ENCODE data around the gene APBA2. TPM values are rescaled to one million over a fixed set of nuclear protein-coding genes. Genes with fewer than 3 reads are reported as not detected.

APBA2 gene
- total RNA-seq, 4 donors from 2014 or later, result 7.2 to 33.8 (median 8.8) TPM

DNA sequence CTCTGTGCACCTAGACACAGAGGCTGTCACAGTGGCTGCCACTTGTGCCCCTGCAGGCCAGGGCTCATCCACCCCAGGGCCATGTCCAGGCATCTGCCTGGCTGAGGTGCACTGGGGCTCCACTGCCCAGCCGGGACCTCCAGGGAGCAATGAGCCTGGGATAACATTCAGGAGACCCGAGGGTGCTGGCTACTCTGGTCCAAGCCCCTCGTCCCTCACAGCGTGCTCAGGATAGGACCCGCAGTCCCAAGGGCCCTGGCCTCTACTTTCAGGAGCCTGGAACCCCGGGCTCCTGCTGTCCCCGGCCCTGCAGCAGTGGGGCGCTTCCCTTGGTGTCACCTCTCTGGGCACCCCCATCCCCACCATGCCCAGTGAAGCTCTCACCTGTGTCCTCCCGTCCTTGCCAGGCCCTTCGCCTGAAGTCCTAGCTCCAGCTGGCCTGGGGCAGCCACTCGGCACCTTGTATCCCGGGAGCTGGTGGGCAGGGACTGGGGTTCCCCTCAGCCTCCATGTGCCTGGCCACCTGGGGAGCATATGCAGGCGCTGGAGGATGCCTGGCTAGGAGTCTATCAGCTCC lies 226.0 kb downstream of the APBA2 start:
- no peaks in the 10 kb centered on the region for H3K36me3 ChIP-seq
- H3K4me1 ChIP-seq, result no peaks in the 10 kb centered on the region
- H3K9me3 ChIP-seq, result no peaks in the 10 kb centered on the region
- no peak overlapping the region for H3K4me3 ChIP-seq
- no peaks in the 10 kb centered on the region for H3K27me3 ChIP-seq
- no peak overlapping the region for H3K27ac ChIP-seq
- no peak for TF ChIP-seq POLR2A (IDR thresholded peaks at IDR 0.05)
- TF ChIP-seq, protein P1, sequence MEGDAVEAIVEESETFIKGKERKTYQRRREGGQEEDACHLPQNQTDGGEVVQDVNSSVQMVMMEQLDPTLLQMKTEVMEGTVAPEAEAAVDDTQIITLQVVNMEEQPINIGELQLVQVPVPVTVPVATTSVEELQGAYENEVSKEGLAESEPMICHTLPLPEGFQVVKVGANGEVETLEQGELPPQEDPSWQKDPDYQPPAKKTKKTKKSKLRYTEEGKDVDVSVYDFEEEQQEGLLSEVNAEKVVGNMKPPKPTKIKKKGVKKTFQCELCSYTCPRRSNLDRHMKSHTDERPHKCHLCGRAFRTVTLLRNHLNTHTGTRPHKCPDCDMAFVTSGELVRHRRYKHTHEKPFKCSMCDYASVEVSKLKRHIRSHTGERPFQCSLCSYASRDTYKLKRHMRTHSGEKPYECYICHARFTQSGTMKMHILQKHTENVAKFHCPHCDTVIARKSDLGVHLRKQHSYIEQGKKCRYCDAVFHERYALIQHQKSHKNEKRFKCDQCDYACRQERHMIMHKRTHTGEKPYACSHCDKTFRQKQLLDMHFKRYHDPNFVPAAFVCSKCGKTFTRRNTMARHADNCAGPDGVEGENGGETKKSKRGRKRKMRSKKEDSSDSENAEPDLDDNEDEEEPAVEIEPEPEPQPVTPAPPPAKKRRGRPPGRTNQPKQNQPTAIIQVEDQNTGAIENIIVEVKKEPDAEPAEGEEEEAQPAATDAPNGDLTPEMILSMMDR (IDR thresholded peaks at IDR 0.05), result no peak
- DNase-seq, result no peak

DNA sequence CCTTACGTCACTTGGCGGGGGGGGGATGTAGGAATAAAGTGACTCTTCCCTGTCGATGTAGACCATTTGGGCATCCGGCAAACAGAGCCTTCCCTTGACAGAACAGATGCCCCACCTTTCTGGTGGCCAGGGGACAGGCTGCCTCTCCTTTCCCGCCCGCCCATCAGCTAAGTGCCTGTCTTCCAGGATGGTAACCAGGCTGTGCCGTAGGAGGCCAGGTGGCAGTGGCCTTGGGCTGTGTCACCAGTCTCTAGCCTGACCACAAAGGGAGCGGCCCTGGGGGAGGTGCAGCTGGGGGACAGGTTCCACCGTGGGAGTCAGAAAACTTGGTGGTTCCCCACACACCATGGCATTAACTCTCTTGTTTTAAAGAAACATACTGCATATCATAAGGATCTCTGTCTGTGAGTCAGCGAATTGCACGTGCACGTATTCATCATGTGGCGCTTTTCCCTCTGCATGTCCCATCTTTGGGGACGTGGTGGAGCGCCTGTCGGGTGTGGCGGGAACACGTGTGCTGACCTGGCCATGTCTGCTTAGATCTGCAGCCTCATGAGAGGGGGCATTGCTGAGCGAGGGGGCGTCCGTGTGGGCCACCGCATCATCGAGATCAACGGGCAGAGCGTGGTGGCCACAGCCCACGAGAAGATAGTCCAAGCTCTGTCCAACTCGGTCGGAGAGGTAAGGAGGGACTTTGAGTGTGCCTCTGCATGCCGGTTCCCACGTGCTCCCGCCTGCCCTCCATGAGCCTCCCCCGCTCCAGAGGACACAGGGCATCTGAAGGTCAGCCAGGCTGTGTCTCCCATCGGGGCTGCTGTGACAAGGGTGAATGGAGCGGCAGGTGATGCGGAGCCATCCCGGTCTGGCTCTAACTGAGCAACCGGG lies 227.8 kb downstream of the APBA2 start:
- TF ChIP-seq, protein P1 (IDR thresholded peaks at IDR 0.05), result no peak
- no peak for TF ChIP-seq POLR2A (IDR thresholded peaks at IDR 0.05)
- no peaks in the 10 kb centered on the region for H3K9me3 ChIP-seq
- H3K4me3 ChIP-seq, result no peak overlapping the region
- no peaks in the 10 kb centered on the region for H3K36me3 ChIP-seq
- H3K27me3 ChIP-seq, result no peaks in the 10 kb centered on the region
- H3K27ac ChIP-seq, result no peak overlapping the region
- no peaks in the 10 kb centered on the region for H3K4me1 ChIP-seq
- DNase-seq, result no peak

DNA sequence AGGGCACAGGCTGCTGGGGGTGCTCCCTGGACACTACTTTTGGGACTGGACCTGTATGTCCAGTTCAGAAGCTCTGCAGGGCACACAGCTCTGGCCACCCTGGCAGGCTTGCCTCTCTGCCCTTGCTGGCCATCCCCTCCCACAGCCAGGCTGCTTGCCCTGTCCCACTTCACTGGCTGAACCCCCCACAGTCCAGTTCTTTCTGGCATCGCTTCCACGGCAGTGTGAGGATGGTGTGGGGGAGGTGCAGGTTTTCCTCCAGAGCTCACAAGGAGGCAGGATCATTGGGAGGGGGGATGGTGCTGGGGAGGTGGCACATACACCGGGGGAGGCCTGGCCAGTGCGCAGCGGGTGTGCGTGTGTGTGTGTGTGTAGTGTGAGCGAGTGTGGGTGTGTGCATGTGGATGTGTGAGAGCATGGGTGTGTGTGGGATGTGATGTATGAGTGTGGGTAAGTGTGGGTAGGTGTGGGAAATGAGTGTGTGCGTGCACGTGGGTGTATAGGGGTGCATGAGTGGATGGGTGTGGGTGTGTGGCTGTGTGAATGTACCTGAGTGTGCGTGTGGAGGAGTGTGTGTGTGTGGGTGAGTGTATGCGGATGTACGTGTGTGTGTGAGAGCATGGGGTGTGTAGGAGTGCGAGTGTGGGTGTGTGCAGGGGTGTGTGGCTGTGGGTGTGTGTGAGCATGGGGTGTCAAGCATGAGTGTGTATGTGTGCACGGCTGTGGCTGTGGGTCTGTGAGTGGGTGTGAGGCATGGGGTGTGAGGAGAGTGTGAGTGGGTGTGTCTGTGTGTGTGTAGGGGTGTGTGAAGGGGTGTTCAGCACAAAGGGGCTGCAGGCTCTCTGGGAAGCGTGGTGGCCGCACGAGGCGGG lies 228.7 kb downstream of the APBA2 start:
- Histone ChIP-seq H3K4me3 (no peak overlapping the region), H3K27ac (no peak overlapping the region), H3K27me3 (no peaks in the 10 kb centered on the region), H3K4me1 (no peaks in the 10 kb centered on the region), H3K9me3 (no peaks in the 10 kb centered on the region), H3K36me3 (no peaks in the 10 kb centered on the region)
- no peak for TF ChIP-seq POLR2A (IDR thresholded peaks at IDR 0.05)
- TF ChIP-seq, protein P1 (IDR thresholded peaks at IDR 0.05), result no peak
- no peak for DNase-seq

DNA sequence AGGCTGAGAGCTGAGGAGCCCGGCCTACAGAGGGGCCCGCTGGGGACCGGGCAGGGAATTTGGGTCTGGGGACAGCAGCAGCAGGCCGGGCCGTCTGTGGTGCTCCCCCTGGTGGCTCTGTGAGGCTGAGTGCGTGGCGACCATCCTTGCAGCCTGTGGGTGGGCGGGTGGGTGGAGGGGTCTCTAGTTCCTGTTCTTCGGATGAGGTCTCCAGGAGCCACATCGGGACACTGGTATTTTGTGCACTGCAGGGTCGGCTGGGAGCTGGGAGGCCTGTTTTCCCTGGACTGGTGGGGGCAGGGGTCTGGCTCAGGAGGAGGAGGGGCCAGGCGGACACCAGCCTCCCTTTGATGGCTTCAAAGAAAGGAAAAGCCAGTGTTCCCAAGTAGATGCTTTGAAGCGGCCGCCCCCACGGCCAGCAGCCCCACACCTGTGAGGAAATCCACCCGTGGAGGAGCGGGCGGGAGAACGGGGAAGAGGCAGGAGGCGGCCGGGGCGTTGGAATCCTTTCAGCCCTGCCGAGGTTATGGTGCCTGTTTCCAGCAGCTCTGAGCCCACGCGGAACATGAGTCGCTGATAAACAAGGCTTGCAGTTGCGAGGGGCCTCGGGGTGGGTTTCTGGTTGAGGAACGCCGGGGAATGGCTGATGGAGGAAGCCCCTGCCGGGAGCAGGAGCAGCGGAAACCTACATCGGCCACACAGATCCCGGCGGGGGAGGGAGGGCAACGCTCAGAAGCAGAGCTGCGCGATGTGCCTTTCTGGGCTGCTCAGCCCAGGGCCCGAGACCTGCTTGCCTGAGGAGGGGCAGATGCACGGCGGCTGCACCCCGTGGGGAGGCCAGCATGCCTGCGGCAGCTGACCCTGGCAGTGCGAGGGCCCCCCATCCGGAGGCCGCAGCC lies 229.6 kb downstream of the APBA2 start:
- no peak for DNase-seq
- H3K4me1 ChIP-seq, result no peaks in the 10 kb centered on the region
- H3K9me3 ChIP-seq, result no peaks in the 10 kb centered on the region
- H3K4me3 ChIP-seq, result peak overlapping the region in 2 of 4 donors; percentile 18 to 37
- TF ChIP-seq, protein P1 (IDR thresholded peaks at IDR 0.05), result no peak
- no peak for TF ChIP-seq POLR2A (IDR thresholded peaks at IDR 0.05)
- no peaks in the 10 kb centered on the region for H3K27me3 ChIP-seq
- H3K27ac ChIP-seq, result no peak overlapping the region
- H3K36me3 ChIP-seq, result no peaks in the 10 kb centered on the region
